AG04449 (cell line): ENCODE results near the gene PCED1B.
A peak's percentile ranks its signal among the peaks of the same experiment; 100 is the strongest.

Experiments
- CTCF ChIA-PET: fragments of 350-600 bp; formaldehyde crosslinking; extraction: SDS; loops from one replicate; lab custom pipeline; 2021; ENCODE audit warnings: antibody characterized with exemption; lab: Yijun Ruan, JAX
- POLR2A ChIA-PET: fragments of 400-600, 350-600 bp; formaldehyde crosslinking; extraction: SDS; loops from one replicate; lab custom pipeline; 2020; ENCODE audit warnings: antibody characterized with exemption, inconsistent platforms; lab: Yijun Ruan, JAX
- DNase-seq: peaks from one replicate; pipeline ENCODE4 v3.0.0-alpha.2; 2010; ENCODE audit warnings: low read depth, low spot score
- H3K4me3 ChIP-seq: 2 replicates; pipeline ENCODE4 v1.5.1; 2011; ENCODE audit warnings: low read depth, mild to moderate bottlenecking, control low read depth, low read length
- CTCF ChIP-seq: IDR thresholded peaks from one replicate; pipeline ENCODE4 v1.5.1; 2011; ENCODE audit warnings: mild to moderate bottlenecking, moderate library complexity, low read length, control low read depth, inconsistent platforms; ENCODE audit not compliant: insufficient read depth; ENCODE audit errors: missing control alignments

PCED1B gene

GRCh38 chr12:47070310-47070709, 9.1 kb upstream of the PCED1B start:
- DNase-seq: no peak
- no peak for TF ChIP-seq CTCF
- POLR2A ChIA-PET: interaction anchor here (1.1 kb wide), 1 partner anchor 10 kb away, joined by 4 read pairs; the partner anchor contains the start of genes AMIGO2 and PCED1B
- CTCF ChIA-PET: interaction anchor here (0.8 to 4.8 kb wide), 10 partner anchors 9 to 582 kb away, joined by 3 to 29 read pairs (median 4); partner anchors contain the start of genes AMIGO2 and PCED1B
- H3K4me3 ChIP-seq: no peak overlapping the region

GRCh38 chr12:47071241-47071852, 8.1 kb upstream of the PCED1B start:
- no peak for DNase-seq
- H3K4me3 ChIP-seq: no peak overlapping the region
- CTCF ChIA-PET: interaction anchor here (0.7 to 4.8 kb wide), 13 partner anchors 8 to 636 kb away, joined by 3 to 29 read pairs (median 3); partner anchors contain the start of genes AMIGO2 and PCED1B
- POLR2A ChIA-PET: interaction anchor here (0.6 to 1.1 kb wide), 2 partner anchors 9 to 24 kb away, joined by 4 read pairs; partner anchors contain the start of genes AMIGO2 and PCED1B
- TF ChIP-seq CTCF: peak; percentile 17

GRCh38 chr12:47073951-47074350, 5.5 kb upstream of the PCED1B start:
- ChIA-PET CTCF (interaction anchor here (0.7 to 1.5 kb wide), 3 partner anchors 40 to 708 kb away, joined by 3 read pairs; no protein-coding TSS in a partner anchor), POLR2A (no interaction called here)
- no peak for TF ChIP-seq CTCF
- DNase-seq: no peak
- H3K4me3 ChIP-seq: no peak overlapping the region

GRCh38 chr12:47074757-47075156, 4.7 kb upstream of the PCED1B start:
- no peak for TF ChIP-seq CTCF
- POLR2A ChIA-PET: no interaction called here
- no peak overlapping the region for H3K4me3 ChIP-seq
- DNase-seq: no peak
- CTCF ChIA-PET: interaction anchor here (1.5 kb wide), 1 partner anchor 42 kb away, joined by 3 read pairs; no protein-coding TSS in a partner anchor

- ChIA-PET CTCF (interaction anchor here (0.5 to 1.5 kb wide), 2 partner anchors 43 to 1332 kb away, joined by 3 read pairs; no protein-coding TSS in a partner anchor), POLR2A (no interaction called here)
- no peak for DNase-seq
- H3K4me3 ChIP-seq: no peak overlapping the region
- no peak for TF ChIP-seq CTCF
Observed at GRCh38 chr12:47075192-47076084, 4.0 kb upstream of the PCED1B start.
